ENCODE results near the gene ZMYND10. TPM values are rescaled to one million over a fixed set of nuclear protein-coding genes. Genes with fewer than 3 reads are reported as not detected.

The ZMYND10 gene
- total and polyA plus RNA-seq, 8 donors: 0.35 to 8.3 (median 1.3) TPM

- Histone ChIP-seq H3K36me3 (no peaks in the 10 kb centered on the region), H3K9me3 (no peaks in the 10 kb centered on the region), H3K27me3 (no peaks in the 10 kb centered on the region), H3K27ac (no peak overlapping the region), H3K4me1 (no peaks in the 10 kb centered on the region), H3K4me3 (no peak overlapping the region)
- intact Hi-C loops (cut with DNase I): no loop called here
- ATAC-seq (no peak), DNase-seq (no peak), FAIRE-seq (no peak)
- 53 to 67% methylated on average over 8 of the region's 8 CpGs for WGBS, 2 donors
- TF ChIP-seq CTCF (IDR thresholded peaks at IDR 0.05): no peak
Observed at GRCh38 chr3:50372349-50372748, 26.8 kb upstream of the ZMYND10 start.

GRCh38 chr3:50371133-50371685 lies 25.7 kb upstream of the ZMYND10 start:
- no peak for ATAC-seq
- Histone ChIP-seq H3K4me3 (no peak overlapping the region), H3K36me3 (no peaks in the 10 kb centered on the region), H3K27ac (no peak overlapping the region), H3K27me3 (no peaks in the 10 kb centered on the region), H3K9me3 (no peaks in the 10 kb centered on the region), H3K4me1 (peaks cover 0 to 4% (median 0%) of the 10 kb centered on the region in 3 donors)
- no peak for FAIRE-seq
- TF ChIP-seq CTCF (IDR thresholded peaks at IDR 0.05): no peak
- intact Hi-C loops (cut with DNase I): no loop called here
- WGBS, 2 donors: 85% methylated on average over 3 of the region's 3 CpGs
- no peak for DNase-seq

GRCh38 chr3:50370594-50370993 lies 25.1 kb upstream of the ZMYND10 start:
- no peaks in the 10 kb centered on the region for H3K9me3 ChIP-seq
- no peak for FAIRE-seq
- no peaks in the 10 kb centered on the region for H3K36me3 ChIP-seq
- peaks cover 0 to 10% (median 0%) of the 10 kb centered on the region in 3 donors for H3K4me1 ChIP-seq
- no peak for DNase-seq
- intact Hi-C loops (cut with DNase I): no loop called here
- ATAC-seq: no peak
- no peaks in the 10 kb centered on the region for H3K27me3 ChIP-seq
- H3K4me3 ChIP-seq: no peak overlapping the region
- no peak overlapping the region for H3K27ac ChIP-seq
- WGBS, 2 donors: 51 to 61% methylated on average over 14 of the region's 14 CpGs
- TF ChIP-seq CTCF (IDR thresholded peaks at IDR 0.05): no peak

GRCh38 chr3:50369012-50369670 lies 23.6 kb upstream of the ZMYND10 start:
- no peak for FAIRE-seq

More at GRCh38 chr3:50369012-50369670, 23.6 kb upstream of the ZMYND10 start:
- Histone ChIP-seq H3K4me3 (no peak overlapping the region), H3K9me3 (no peaks in the 10 kb centered on the region), H3K27me3 (no peaks in the 10 kb centered on the region), H3K27ac (no peak overlapping the region), H3K36me3 (no peaks in the 10 kb centered on the region), H3K4me1 (peaks cover 0 to 10% (median 4%) of the 10 kb centered on the region in 3 donors)
- ATAC-seq (no peak), DNase-seq (no peak)
- TF ChIP-seq CTCF (IDR thresholded peaks at IDR 0.05): no peak
- intact Hi-C loops (cut with DNase I): no loop called here
- 49 to 59% methylated on average over 9 of the region's 9 CpGs for whole genome bisulfite sequencing, 2 donors

Data from pancreas (tissue), 10 donors.